Measurements from ENCODE around the gene RAB38. TPM values are rescaled to one million over a fixed set of nuclear protein-coding genes. Genes with fewer than 3 reads are reported as not detected.

The RAB38 gene
- total RNA-seq, 1 donor from 2014 or later, result 0.24 TPM

DNA sequence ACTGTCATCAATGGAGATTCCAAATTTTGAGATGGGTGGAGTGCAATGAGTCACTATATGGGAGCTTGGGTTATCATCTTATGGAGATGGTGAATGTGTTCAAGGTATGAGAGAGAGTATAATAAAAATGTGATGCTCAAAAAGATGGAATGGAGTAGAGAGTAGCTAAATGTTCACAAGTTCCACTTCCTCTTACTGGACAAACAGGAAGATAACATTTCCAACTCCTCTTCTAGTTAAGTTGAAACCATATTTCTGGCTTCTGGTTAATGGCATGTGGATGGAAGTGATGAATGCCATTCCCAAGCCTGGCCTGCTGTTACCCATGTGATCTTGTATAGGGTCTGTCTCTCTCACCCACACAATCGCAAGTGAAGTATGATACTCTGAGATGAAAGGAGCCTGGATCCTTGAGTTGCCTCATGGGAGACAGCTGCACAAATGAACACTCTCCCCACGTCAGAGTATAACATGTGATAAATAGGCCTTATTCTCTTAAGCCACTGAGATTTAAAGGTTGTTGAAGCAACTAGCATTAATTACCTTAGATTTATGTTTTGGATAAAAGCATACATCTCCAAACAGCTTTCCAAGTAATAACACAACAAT, 111.0 kb downstream of the RAB38 start:
- H3K4me1 Mint-ChIP-seq, result no peaks in the 10 kb centered on the region
- POLR2A ChIA-PET, result no interaction called here
- CTCF ChIA-PET, result no interaction called here
- H3K9me3 Mint-ChIP-seq, result no peaks in the 10 kb centered on the region
- no peak for ATAC-seq (ENCODE audit: low read depth)
- no peaks in the 10 kb centered on the region for H3K27me3 Mint-ChIP-seq
- H3K27ac Mint-ChIP-seq, result no peak overlapping the region
- no peak for DNase-seq
- intact Hi-C loops (cut with micrococcal nuclease), result no loop called here
- TF ChIP-seq, protein P1, sequence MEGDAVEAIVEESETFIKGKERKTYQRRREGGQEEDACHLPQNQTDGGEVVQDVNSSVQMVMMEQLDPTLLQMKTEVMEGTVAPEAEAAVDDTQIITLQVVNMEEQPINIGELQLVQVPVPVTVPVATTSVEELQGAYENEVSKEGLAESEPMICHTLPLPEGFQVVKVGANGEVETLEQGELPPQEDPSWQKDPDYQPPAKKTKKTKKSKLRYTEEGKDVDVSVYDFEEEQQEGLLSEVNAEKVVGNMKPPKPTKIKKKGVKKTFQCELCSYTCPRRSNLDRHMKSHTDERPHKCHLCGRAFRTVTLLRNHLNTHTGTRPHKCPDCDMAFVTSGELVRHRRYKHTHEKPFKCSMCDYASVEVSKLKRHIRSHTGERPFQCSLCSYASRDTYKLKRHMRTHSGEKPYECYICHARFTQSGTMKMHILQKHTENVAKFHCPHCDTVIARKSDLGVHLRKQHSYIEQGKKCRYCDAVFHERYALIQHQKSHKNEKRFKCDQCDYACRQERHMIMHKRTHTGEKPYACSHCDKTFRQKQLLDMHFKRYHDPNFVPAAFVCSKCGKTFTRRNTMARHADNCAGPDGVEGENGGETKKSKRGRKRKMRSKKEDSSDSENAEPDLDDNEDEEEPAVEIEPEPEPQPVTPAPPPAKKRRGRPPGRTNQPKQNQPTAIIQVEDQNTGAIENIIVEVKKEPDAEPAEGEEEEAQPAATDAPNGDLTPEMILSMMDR (IDR thresholded peaks at IDR 0.05), result no peak
- no peaks in the 10 kb centered on the region for H3K36me3 Mint-ChIP-seq (ENCODE audit: low read depth)
- no peak overlapping the region for H3K4me3 Mint-ChIP-seq

Other genes starting within 250 kb of the RAB38 start
- 30.6 and 31.2 TPM in 2 replicates for gene CTSC, start 162.3 kb upstream of the RAB38 start, total RNA-seq